ENCODE measurements around the gene NEURL3. TPM values are rescaled to one million over a fixed set of nuclear protein-coding genes. Genes with fewer than 3 reads are reported as not detected.

NEURL3 gene
- total and polyA plus RNA-seq, 7 experiments from 2014 or later, result 0.27 to 1.3 (median 0.43) TPM; not detected in 4

DNA sequence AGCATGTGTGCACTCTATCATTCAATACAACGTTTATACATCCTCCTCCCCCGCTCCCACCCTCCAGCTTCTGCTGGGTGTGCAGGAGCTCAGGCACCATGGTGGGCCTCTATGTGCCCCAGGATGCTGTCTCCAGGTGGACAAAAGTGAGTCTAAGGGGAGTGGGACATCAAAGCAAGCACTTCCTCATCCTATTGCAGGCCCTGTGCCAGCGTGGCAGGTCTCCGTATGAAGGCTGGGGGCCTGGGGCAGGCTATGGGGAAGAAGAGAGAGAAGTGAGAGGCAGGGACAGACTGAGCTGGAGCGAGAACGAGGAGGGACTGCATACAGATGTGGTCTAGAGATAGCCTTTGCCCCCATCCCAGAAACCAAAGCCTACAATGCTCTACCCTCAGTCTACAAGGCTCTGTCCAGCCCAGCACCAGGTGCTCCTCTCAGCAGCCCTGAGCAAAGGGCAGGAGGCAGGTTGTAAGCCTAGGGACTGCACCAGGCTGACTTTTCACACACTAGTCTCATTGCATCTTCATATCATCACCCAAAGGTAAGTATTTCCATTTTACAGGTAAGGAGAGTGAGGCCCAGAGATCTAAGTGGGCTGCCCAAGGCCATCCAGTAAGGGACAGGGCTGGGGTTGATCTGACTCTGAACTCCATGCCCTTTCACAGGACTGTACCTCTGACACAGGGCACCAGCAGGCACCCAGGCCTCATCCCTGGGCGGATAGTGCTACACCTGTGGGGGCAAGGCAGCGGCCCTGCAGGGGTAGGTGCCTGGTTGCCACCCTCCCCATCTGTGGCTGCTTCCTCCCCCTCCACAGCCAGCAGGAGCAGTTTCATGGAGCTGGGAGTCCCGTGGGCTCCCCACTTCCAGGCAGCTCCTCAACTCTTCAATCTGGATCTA lies 17.4 kb upstream of the NEURL3 start:
- Histone ChIP-seq H3K4me3 (ENCODE audit: low read length) (no peak overlapping the region), H3K9me3 (ENCODE audit: control insufficient read depth in 2 of 3, low read length in 3 of 3) (no peaks in the 10 kb centered on the region), H3K36me3 (ENCODE audit: control insufficient read depth in 2 of 3, insufficient read depth in 3 of 3, low read length in 3 of 3) (no peaks in the 10 kb centered on the region), H3K27ac (ENCODE audit: low read depth, low read length) (no peak overlapping the region), H3K4me1 (ENCODE audit: control insufficient read depth in 2 of 2, insufficient read depth in 2 of 2, low read length in 2 of 2) (peaks cover 8 to 19% of the 10 kb centered on the region in 2 donors), H3K27me3 (ENCODE audit: control insufficient read depth in 2 of 2, insufficient read depth in 2 of 2, low read length in 2 of 2) (no peaks in the 10 kb centered on the region)
- ChIA-PET POLR2A (interaction anchor here (1.1 kb wide), 1 partner anchor 14 kb away, joined by 8 read pairs; no protein-coding TSS in a partner anchor), CTCF (interaction anchor here (0.6 kb wide), 1 partner anchor 262 kb away, joined by 3 read pairs; no protein-coding TSS in a partner anchor)
- peaks cover 0 to 14% (median 0%) of the 10 kb centered on the region in 5 donors for H3K36me3 Mint-ChIP-seq
- H3K27ac Mint-ChIP-seq, result peak overlapping the region in 1 of 9 donors; percentile 7
- H3K4me3 Mint-ChIP-seq, result peak overlapping the region in 2 of 10 donors; percentile 17 to 26
- H3K9me3 Mint-ChIP-seq, result peaks cover 0 to 3% (median 0%) of the 10 kb centered on the region in 11 donors
- intact Hi-C loops (cut with micrococcal nuclease), result no loop called here
- peak in 1 of 9 donors; percentile 3 for DNase-seq
- H3K4me1 Mint-ChIP-seq, result peaks cover 5 to 63% (median 7%) of the 10 kb centered on the region in 7 donors
- no peak for ATAC-seq
- no peaks in the 10 kb centered on the region for H3K27me3 Mint-ChIP-seq

DNA sequence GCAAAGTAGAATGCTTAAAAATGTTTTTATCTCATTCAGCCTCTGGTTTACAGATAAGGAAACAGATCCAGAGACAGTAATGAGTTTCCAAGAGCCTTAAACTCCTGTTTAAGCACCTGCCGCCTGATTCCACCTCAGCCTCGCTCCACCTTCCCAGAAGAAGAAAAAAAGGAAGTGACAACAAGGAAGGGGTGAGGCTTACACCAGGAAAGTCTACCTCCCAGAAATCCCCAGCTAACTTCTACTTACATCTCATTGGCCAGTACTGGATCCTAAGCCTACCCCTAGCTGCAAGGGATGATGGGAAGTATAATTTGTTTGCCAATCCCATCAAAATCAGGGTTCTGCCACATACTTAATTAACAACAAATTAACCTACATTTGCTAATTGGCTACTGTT lies 16.1 kb upstream of the NEURL3 start:
- Histone ChIP-seq H3K4me3 (ENCODE audit: low read length) (no peak overlapping the region), H3K27ac (ENCODE audit: low read depth, low read length) (no peak overlapping the region), H3K27me3 (ENCODE audit: control insufficient read depth in 2 of 2, insufficient read depth in 2 of 2, low read length in 2 of 2) (no peaks in the 10 kb centered on the region), H3K4me1 (ENCODE audit: control insufficient read depth in 2 of 2, insufficient read depth in 2 of 2, low read length in 2 of 2) (peaks cover 0 to 13% of the 10 kb centered on the region in 2 donors), H3K36me3 (ENCODE audit: control insufficient read depth in 2 of 3, insufficient read depth in 3 of 3, low read length in 3 of 3) (no peaks in the 10 kb centered on the region), H3K9me3 (ENCODE audit: control insufficient read depth in 2 of 3, low read length in 3 of 3) (no peaks in the 10 kb centered on the region)
- DNase-seq (no peak), ATAC-seq (no peak)
- POLR2A ChIA-PET, result no interaction called here
- peaks cover 0 to 22% (median 4%) of the 10 kb centered on the region in 5 donors for H3K36me3 Mint-ChIP-seq
- peaks cover 0 to 10% (median 6%) of the 10 kb centered on the region in 11 donors for H3K9me3 Mint-ChIP-seq
- no peak overlapping the region for H3K27ac Mint-ChIP-seq
- no peak overlapping the region for H3K4me3 Mint-ChIP-seq
- H3K27me3 Mint-ChIP-seq, result no peaks in the 10 kb centered on the region
- intact Hi-C loops (cut with micrococcal nuclease), result no loop called here
- CTCF ChIA-PET, result no interaction called here
- peaks cover 0 to 56% (median 0%) of the 10 kb centered on the region in 7 donors for H3K4me1 Mint-ChIP-seq

DNA sequence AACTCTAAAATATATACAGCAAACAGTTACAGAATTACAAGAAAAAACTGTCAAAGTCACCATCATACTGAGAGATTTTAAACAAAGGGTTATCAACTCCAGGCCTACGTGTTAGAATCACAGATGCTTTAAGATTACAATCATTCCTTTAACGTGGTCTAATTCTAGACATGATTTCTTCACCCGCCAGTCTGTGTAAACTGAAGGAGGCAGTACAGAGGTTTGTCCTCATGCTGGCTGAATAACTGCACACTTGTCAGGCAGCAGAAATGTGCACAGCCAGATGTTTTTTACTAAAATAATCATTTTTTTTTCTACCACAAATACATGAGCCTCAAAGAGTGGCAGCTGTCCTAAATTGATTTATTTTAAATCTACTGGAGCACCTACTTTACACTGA lies 15.5 kb upstream of the NEURL3 start:
- H3K9me3 Mint-ChIP-seq, result peaks cover 0 to 16% (median 6%) of the 10 kb centered on the region in 11 donors
- H3K36me3 Mint-ChIP-seq, result peaks cover 0 to 25% (median 4%) of the 10 kb centered on the region in 5 donors
- no peaks in the 10 kb centered on the region for H3K27me3 Mint-ChIP-seq
- no peak overlapping the region for H3K4me3 ChIP-seq (ENCODE audit: low read length)
- no peak overlapping the region for H3K4me3 Mint-ChIP-seq
- ATAC-seq (no peak), DNase-seq (no peak)
- intact Hi-C loops (cut with micrococcal nuclease), result no loop called here
- CTCF ChIA-PET, result no interaction called here
- peaks cover 0 to 51% (median 0%) of the 10 kb centered on the region in 7 donors for H3K4me1 Mint-ChIP-seq
- POLR2A ChIA-PET, result interaction anchor here (0.7 kb wide), 1 partner anchor 9 kb away, joined by 4 read pairs; no protein-coding TSS in a partner anchor
- H3K27me3 ChIP-seq (ENCODE audit: control insufficient read depth in 2 of 2, insufficient read depth in 2 of 2, low read length in 2 of 2), result no peaks in the 10 kb centered on the region
- H3K4me1 ChIP-seq (ENCODE audit: control insufficient read depth in 2 of 2, insufficient read depth in 2 of 2, low read length in 2 of 2), result peaks cover 0 to 13% of the 10 kb centered on the region in 2 donors
- H3K36me3 ChIP-seq (ENCODE audit: control insufficient read depth in 2 of 3, insufficient read depth in 3 of 3, low read length in 3 of 3), result no peaks in the 10 kb centered on the region
- no peak overlapping the region for H3K27ac ChIP-seq (ENCODE audit: low read depth, low read length)
- H3K27ac Mint-ChIP-seq, result no peak overlapping the region
- no peaks in the 10 kb centered on the region for H3K9me3 ChIP-seq (ENCODE audit: control insufficient read depth in 2 of 3, low read length in 3 of 3)

DNA sequence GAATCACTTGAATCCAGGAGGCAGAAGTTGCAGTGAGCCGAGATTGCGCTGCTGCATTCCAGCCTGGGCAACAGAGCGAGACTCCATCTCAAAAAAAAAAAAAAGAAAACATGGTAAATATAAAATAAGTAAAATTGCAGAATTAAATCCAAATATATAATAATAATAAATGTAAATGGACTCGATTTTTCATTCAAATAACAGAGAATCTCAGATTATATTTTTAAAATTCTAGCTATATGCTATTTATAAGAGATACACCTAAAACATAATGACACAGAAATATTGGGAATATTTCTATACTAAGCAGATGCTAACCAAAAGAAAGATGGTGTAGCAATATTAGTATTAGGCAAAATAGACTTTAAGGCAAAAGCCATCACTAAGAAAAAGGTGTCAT lies 15.1 kb upstream of the NEURL3 start:
- Mint-ChIP-seq H3K36me3 (peaks cover 0 to 25% (median 4%) of the 10 kb centered on the region in 5 donors), H3K9me3 (peaks cover 0 to 16% (median 6%) of the 10 kb centered on the region in 11 donors), H3K27ac (no peak overlapping the region), H3K4me1 (peaks cover 0 to 47% (median 0%) of the 10 kb centered on the region in 7 donors), H3K27me3 (no peaks in the 10 kb centered on the region), H3K4me3 (no peak overlapping the region)
- Histone ChIP-seq H3K36me3 (ENCODE audit: control insufficient read depth in 2 of 3, insufficient read depth in 3 of 3, low read length in 3 of 3) (no peaks in the 10 kb centered on the region), H3K27ac (ENCODE audit: low read depth, low read length) (no peak overlapping the region), H3K4me1 (ENCODE audit: control insufficient read depth in 2 of 2, insufficient read depth in 2 of 2, low read length in 2 of 2) (peaks cover 0 to 13% of the 10 kb centered on the region in 2 donors), H3K27me3 (ENCODE audit: control insufficient read depth in 2 of 2, insufficient read depth in 2 of 2, low read length in 2 of 2) (no peaks in the 10 kb centered on the region), H3K9me3 (ENCODE audit: control insufficient read depth in 2 of 3, low read length in 3 of 3) (no peaks in the 10 kb centered on the region), H3K4me3 (ENCODE audit: low read length) (no peak overlapping the region)
- ATAC-seq (no peak), DNase-seq (no peak)
- intact Hi-C loops (cut with micrococcal nuclease), result no loop called here
- CTCF ChIA-PET, result interaction anchor here (0.7 kb wide), 1 partner anchor 67 kb away, joined by 4 read pairs; no protein-coding TSS in a partner anchor
- POLR2A ChIA-PET, result interaction anchor here (0.7 kb wide), 2 partner anchors 9 to 287 kb away, joined by 4 read pairs; no protein-coding TSS in a partner anchor

DNA sequence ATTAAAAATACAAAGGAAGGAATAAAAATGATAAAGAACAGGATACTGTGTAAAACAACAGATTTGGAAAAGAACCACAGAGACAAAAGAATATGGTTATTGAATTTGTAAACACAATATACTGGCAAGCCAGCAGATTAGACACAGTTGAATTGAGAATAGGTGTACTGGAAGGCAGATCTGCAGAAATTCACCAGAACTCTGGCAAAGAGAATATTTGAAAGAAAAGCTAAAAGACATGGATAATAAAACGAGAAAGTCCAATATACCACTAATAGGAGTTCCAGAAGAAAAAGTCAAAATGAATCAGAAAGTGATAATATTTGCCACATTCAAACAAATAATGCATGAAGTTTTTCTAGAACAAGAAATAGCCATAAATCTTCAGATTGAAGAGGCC lies 11.9 kb upstream of the NEURL3 start:
- Mint-ChIP-seq H3K27ac (no peak overlapping the region), H3K4me1 (peaks cover 0 to 16% (median 0%) of the 10 kb centered on the region in 7 donors), H3K9me3 (peaks cover 0 to 16% (median 6%) of the 10 kb centered on the region in 11 donors), H3K36me3 (peaks cover 0 to 25% (median 4%) of the 10 kb centered on the region in 5 donors), H3K27me3 (no peaks in the 10 kb centered on the region), H3K4me3 (no peak overlapping the region)
- H3K4me3 ChIP-seq (ENCODE audit: low read length), result no peak overlapping the region
- intact Hi-C loops (cut with micrococcal nuclease), result no loop called here
- no peak overlapping the region for H3K27ac ChIP-seq (ENCODE audit: low read depth, low read length)
- ATAC-seq (no peak), DNase-seq (no peak)
- POLR2A ChIA-PET, result interaction anchor here (2.8 kb wide), 1 partner anchor 21 kb away, joined by 10 read pairs; no protein-coding TSS in a partner anchor
- H3K4me1 ChIP-seq (ENCODE audit: control insufficient read depth in 2 of 2, insufficient read depth in 2 of 2, low read length in 2 of 2), result no peaks in the 10 kb centered on the region
- CTCF ChIA-PET, result interaction anchor here (0.8 to 1.4 kb wide), 2 partner anchors 15 to 110 kb away, joined by 3 to 4 read pairs; no protein-coding TSS in a partner anchor
- H3K36me3 ChIP-seq (ENCODE audit: control insufficient read depth in 2 of 3, insufficient read depth in 3 of 3, low read length in 3 of 3), result no peaks in the 10 kb centered on the region
- no peaks in the 10 kb centered on the region for H3K27me3 ChIP-seq (ENCODE audit: control insufficient read depth in 2 of 2, insufficient read depth in 2 of 2, low read length in 2 of 2)
- H3K9me3 ChIP-seq (ENCODE audit: control insufficient read depth in 2 of 3, low read length in 3 of 3), result no peaks in the 10 kb centered on the region

DNA sequence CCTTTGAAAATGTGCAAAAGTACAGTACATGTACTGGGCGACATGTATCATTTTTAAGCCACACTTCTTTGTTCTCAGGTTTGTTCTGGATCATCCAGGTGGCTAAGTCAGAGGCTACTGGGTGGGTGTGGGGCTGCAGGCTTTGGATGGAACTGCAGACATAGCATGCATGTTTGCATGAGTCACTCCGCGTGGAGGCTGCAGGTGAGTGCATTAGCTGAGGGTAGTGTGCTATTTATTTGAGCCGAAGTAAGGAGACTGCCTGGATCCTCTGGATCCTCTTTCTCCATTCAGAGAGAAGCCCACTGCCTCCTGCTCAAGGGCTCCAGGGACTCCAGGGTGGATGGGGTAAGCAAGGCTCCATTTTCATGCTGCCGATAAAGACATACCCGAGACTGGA lies 9.4 kb upstream of the NEURL3 start:
- peaks cover 3 to 18% (median 10%) of the 10 kb centered on the region in 5 donors for H3K27me3 Mint-ChIP-seq
- H3K9me3 ChIP-seq (ENCODE audit: control insufficient read depth in 2 of 3, low read length in 3 of 3), result no peaks in the 10 kb centered on the region
- H3K9me3 Mint-ChIP-seq, result peaks cover 0 to 16% (median 6%) of the 10 kb centered on the region in 11 donors
- H3K27me3 ChIP-seq (ENCODE audit: control insufficient read depth in 2 of 2, insufficient read depth in 2 of 2, low read length in 2 of 2), result no peaks in the 10 kb centered on the region
- ATAC-seq, result no peak
- no peak overlapping the region for H3K4me3 Mint-ChIP-seq
- H3K27ac Mint-ChIP-seq, result no peak overlapping the region
- H3K4me3 ChIP-seq (ENCODE audit: low read length), result no peak overlapping the region
- POLR2A ChIA-PET, result no interaction called here
- H3K27ac ChIP-seq (ENCODE audit: low read depth, low read length), result no peak overlapping the region
- DNase-seq, result no peak
- intact Hi-C loops (cut with micrococcal nuclease), result no loop called here
- H3K4me1 ChIP-seq (ENCODE audit: control insufficient read depth in 2 of 2, insufficient read depth in 2 of 2, low read length in 2 of 2), result no peaks in the 10 kb centered on the region
- H3K4me1 Mint-ChIP-seq, result peaks cover 0 to 17% (median 0%) of the 10 kb centered on the region in 7 donors
- CTCF ChIA-PET, result no interaction called here
- H3K36me3 Mint-ChIP-seq, result peaks cover 0 to 23% (median 4%) of the 10 kb centered on the region in 5 donors
- no peaks in the 10 kb centered on the region for H3K36me3 ChIP-seq (ENCODE audit: control insufficient read depth in 2 of 3, insufficient read depth in 3 of 3, low read length in 3 of 3)
